ENCODE data around the gene ADGRL1.
"Not testable (repeated sequence)": the region's sequence is repeated elsewhere in the genome, so short reads cannot be mapped to it uniquely, and the experiment has no call there.

- not testable (repeated sequence) for TF ChIP-seq CTCF, POLR2AphosphoS5, POLR2A (IDR thresholded peaks at IDR 0.05)
Observed at GRCh38 chr19:14203788-14204187, 2.2 kb downstream of the ADGRL1 start.

Measured in breast epithelium (tissue), 3 donors.